GM19193 (cell line): ENCODE data around the gene REN.

Experiments used
- POLR2A ChIP-seq: IDR thresholded peaks from 4 replicates; pipeline ENCODE4 v1.6.1; 2011; ENCODE audit not compliant: insufficient read depth, insufficient read length; ENCODE audit errors: extremely low read depth

REN gene

GRCh38 chr1:204121840-204122555, 44.1 kb downstream of the REN start:
- no peak for TF ChIP-seq POLR2A

- TF ChIP-seq POLR2A, result no peak
These were observed 49.6 kb downstream of the REN start for GRCh38 chr1:204116539-204116938.

GRCh38 chr1:204115116-204115515, 51.0 kb downstream of the REN start:
- no peak for TF ChIP-seq POLR2A

- TF ChIP-seq POLR2A, result no peak
These were observed 51.5 kb downstream of the REN start for GRCh38 chr1:204114606-204115005.

- no peak for TF ChIP-seq POLR2A
These were observed 52.2 kb downstream of the REN start for GRCh38 chr1:204113896-204114295.

- no peak for TF ChIP-seq POLR2A
These were observed 53.0 kb downstream of the REN start for GRCh38 chr1:204112876-204113730.

- no peak for TF ChIP-seq POLR2A
These were observed 55.1 kb downstream of the REN start for GRCh38 chr1:204110894-204111633.

- no peak for TF ChIP-seq POLR2A
These were observed 57.6 kb downstream of the REN start for GRCh38 chr1:204108312-204109141.

GRCh38 chr1:204107892-204108291, 58.2 kb downstream of the REN start:
- TF ChIP-seq POLR2A, result no peak

- TF ChIP-seq POLR2A, result no peak
These were observed 59.3 kb downstream of the REN start for GRCh38 chr1:204106825-204107224.

- no peak for TF ChIP-seq POLR2A
These were observed 61.0 kb downstream of the REN start for GRCh38 chr1:204105131-204105515.
